Body of pancreas (tissue), 4 donors: ENCODE measurements around the gene SPSB2.

Experiments used
- CTCF ChIP-seq, 7 experiments: fragments of 450-650 bp in 4 of 7; fragments of 200-600 bp in 3 of 7; sonication (generic) in 3 of 7; IDR thresholded peaks; one replicate each; pipeline ENCODE4 v1.5.1; 2016 to 2019; ENCODE audit warnings: antibody characterized with exemption in 7 of 7
- POLR2A ChIP-seq, 3 donors: fragments of 450-650 bp; IDR thresholded peaks; one replicate each; pipeline ENCODE4 v1.6.1; 2016; ENCODE audit warnings: antibody characterized with exemption in 3 of 3, mild to moderate bottlenecking in 2 of 3

GRCh38 chr12:6884539-6884938 lies 11.4 kb upstream of the SPSB2 start:
- TF ChIP-seq CTCF (IDR thresholded peaks at IDR 0.05), result no peak
- TF ChIP-seq POLR2A (IDR thresholded peaks at IDR 0.05), result no peak
